HepG2 (cell line): Measurements from ENCODE around the gene ENSA. TPM values are rescaled to one million over a fixed set of nuclear protein-coding genes. Genes with fewer than 3 reads are reported as not detected.
A peak's percentile ranks its signal among the peaks of the same experiment; 100 is the strongest.

Experiments used
- HNF4A ChIP-seq: sonication (generic); formaldehyde crosslinking; IDR thresholded peaks from 2 replicates; pipeline ENCODE4 v1.4.0; 2020; ENCODE audit warnings: missing genetic modification reagents
- MEF2D ChIP-seq: sonication (generic); formaldehyde crosslinking; IDR thresholded peaks from 2 replicates; pipeline ENCODE4 v1.5.1; 2020; ENCODE audit warnings: mild to moderate bottlenecking, missing genetic modification reagents
- PBX2 ChIP-seq: IDR thresholded peaks from 2 replicates; pipeline ENCODE4 v1.6.1; 2016; ENCODE audit warnings: control low read depth
- ZFP41 ChIP-seq: sonication (generic); formaldehyde crosslinking; IDR thresholded peaks from 2 replicates; pipeline ENCODE4 v1.4.0; 2020; ENCODE audit warnings: mild to moderate bottlenecking, missing genetic modification reagents, borderline replicate concordance
- ZNF10 ChIP-seq: sonication (generic); formaldehyde crosslinking; IDR thresholded peaks from 2 replicates; pipeline ENCODE4 v1.4.0; 2020; ENCODE audit warnings: mild to moderate bottlenecking, low read depth, missing genetic modification reagents, borderline replicate concordance
- ZNF276 ChIP-seq: sonication (generic); formaldehyde crosslinking; IDR thresholded peaks from 2 replicates; pipeline ENCODE4 v1.4.0; 2020; ENCODE audit warnings: mild to moderate bottlenecking, low read depth, missing genetic modification reagents
- ZNF329 ChIP-seq: sonication (generic); formaldehyde crosslinking; IDR thresholded peaks from 2 replicates; pipeline ENCODE4 v1.9.0; 2021; ENCODE audit warnings: low read depth, mild to moderate bottlenecking, missing genetic modification reagents
- ZNF44 ChIP-seq: sonication (generic); formaldehyde crosslinking; IDR thresholded peaks from 2 replicates; pipeline ENCODE4 v1.5.1; 2020; ENCODE audit warnings: mild to moderate bottlenecking, missing genetic modification reagents
- ZNF709 ChIP-seq: sonication (generic); formaldehyde crosslinking; IDR thresholded peaks from 2 replicates; pipeline ENCODE4 v1.5.0; 2020; ENCODE audit warnings: mild to moderate bottlenecking, missing genetic modification reagents
- ZNF747 ChIP-seq: sonication (generic); formaldehyde crosslinking; IDR thresholded peaks from 2 replicates; pipeline ENCODE4 v1.8.1; 2023; ENCODE audit warnings: missing genetic modification reagents, mild to moderate bottlenecking, borderline replicate concordance
- ZNF776 ChIP-seq: sonication (generic); formaldehyde crosslinking; IDR thresholded peaks from 2 replicates; pipeline ENCODE4 v1.4.0; 2020; ENCODE audit warnings: mild to moderate bottlenecking, missing genetic modification reagents
- ZNF780A ChIP-seq: sonication (generic); formaldehyde crosslinking; IDR thresholded peaks from 2 replicates; pipeline ENCODE4 v1.8.0; 2022; ENCODE audit warnings: mild to moderate bottlenecking, missing genetic modification reagents, moderate library complexity
- ZNF883 ChIP-seq: sonication (generic); formaldehyde crosslinking; IDR thresholded peaks from 2 replicates; pipeline ENCODE4 v1.5.1; 2020; ENCODE audit warnings: mild to moderate bottlenecking, missing genetic modification reagents; ENCODE audit errors: not compliant biosample characterization
- polyA plus RNA-seq, 8 experiments: library from polyadenylated mRNA; depleted of rRNA in 3 of 8; stranded (reverse) in 7 of 8; unstranded in 1 of 8; fragments of >200 nt; fragmentation: Illumina TruSeq in 4 of 8; extraction: Trizol in 4 of 8; gene quantifications; 2 replicates each; pipeline versions ENCODE4 v1.2.1 to v1.2.3, GENCODE V29; 2011 to 2016; ENCODE audit warnings: low read depth in 4 of 8, missing spikeins in 1 of 8, mixed read lengths in 1 of 8; ENCODE audit not compliant: insufficient read depth in 1 of 8
- total RNA-seq, 5 experiments: library from RNA; depleted of rRNA; stranded (reverse); fragments of >200 nt; fragmentation: Illumina TruSeq; extraction: Trizol; gene quantifications; 2 replicates each; pipeline ENCODE4 v1.2.3, GENCODE V29; 2016; ENCODE audit warnings: low read depth in 1 of 5
- TF ChIP-seq, protein P1 (sequence below), 2 experiments: fragments of 450-650 bp in 1 of 2; sonication (generic) in 1 of 2; formaldehyde crosslinking in 1 of 2; IDR thresholded peaks; 2 replicates each; pipeline versions ENCODE4 v1.6.1 to v1.8.0; 2016 to 2022; ENCODE audit warnings: antibody characterized with exemption in 1 of 2, mild to moderate bottlenecking in 1 of 2, missing genetic modification reagents in 1 of 2

ENSA gene
- total and polyA plus RNA-seq, 2 of the 13 experiments (the other 11 are each of a cell fraction or from before 2014, with no cell fraction given): 54.5 to 111 TPM

DNA sequence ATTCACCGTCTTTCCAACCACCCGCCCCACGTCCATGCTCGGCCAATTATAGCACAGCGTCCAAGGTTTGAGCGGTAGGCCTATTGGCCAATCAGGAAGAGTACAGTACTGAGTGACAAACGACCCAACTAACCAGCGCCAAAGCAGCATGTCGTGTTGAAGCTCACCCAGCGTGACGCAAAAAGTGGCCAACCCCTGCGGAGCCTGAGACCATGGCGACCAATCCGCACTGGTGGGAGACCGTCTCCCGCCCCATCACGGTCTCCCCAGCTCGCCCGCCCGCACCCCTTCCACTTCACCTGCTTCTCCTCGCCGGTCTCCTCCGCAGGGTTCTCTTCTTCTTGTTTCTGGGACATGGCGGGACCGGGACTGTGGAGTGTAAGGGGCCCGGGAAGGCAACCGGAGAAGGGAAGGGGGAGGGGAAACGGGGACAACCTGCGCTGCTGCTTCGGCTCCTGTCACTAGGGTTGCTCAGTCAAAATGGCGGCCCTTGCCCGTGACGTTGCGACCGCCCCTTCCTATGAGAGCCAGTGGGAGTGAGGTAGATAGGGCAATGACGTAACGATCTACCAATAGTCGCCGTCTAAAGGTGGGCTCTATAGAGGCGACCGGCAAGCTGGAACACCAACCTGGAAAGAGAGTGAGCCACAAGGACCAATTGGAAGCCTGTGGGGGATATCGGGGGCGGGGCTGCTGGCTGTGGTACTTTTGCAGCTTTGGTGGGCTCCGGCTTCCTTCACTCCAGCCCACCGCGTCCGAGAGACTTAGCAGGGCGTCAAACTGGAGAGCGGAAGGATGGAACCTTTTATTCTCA, at the start of gene ENSA (continued):
- TF ChIP-seq, protein P1, sequence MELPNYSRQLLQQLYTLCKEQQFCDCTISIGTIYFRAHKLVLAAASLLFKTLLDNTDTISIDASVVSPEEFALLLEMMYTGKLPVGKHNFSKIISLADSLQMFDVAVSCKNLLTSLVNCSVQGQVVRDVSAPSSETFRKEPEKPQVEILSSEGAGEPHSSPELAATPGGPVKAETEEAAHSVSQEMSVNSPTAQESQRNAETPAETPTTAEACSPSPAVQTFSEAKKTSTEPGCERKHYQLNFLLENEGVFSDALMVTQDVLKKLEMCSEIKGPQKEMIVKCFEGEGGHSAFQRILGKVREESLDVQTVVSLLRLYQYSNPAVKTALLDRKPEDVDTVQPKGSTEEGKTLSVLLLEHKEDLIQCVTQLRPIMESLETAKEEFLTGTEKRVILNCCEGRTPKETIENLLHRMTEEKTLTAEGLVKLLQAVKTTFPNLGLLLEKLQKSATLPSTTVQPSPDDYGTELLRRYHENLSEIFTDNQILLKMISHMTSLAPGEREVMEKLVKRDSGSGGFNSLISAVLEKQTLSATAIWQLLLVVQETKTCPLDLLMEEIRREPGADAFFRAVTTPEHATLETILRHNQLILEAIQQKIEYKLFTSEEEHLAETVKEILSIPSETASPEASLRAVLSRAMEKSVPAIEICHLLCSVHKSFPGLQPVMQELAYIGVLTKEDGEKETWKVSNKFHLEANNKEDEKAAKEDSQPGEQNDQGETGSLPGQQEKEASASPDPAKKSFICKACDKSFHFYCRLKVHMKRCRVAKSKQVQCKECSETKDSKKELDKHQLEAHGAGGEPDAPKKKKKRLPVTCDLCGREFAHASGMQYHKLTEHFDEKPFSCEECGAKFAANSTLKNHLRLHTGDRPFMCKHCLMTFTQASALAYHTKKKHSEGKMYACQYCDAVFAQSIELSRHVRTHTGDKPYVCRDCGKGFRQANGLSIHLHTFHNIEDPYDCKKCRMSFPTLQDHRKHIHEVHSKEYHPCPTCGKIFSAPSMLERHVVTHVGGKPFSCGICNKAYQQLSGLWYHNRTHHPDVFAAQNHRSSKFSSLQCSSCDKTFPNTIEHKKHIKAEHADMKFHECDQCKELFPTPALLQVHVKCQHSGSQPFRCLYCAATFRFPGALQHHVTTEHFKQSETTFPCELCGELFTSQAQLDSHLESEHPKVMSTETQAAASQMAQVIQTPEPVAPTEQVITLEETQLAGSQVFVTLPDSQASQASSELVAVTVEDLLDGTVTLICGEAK (IDR thresholded peaks at IDR 0.05): no peak
- TF ChIP-seq, protein P1 (CRISPR knock-in tag; IDR thresholded peaks at IDR 0.05): peak; percentile 65
- 0 out of 2 replicates have a peak, but pooled peaks have one; percentile 36 for TF ChIP-seq ZNF776 (CRISPR knock-in tag)
- no peak for TF ChIP-seq ZFP41 (CRISPR knock-in tag)
- TF ChIP-seq ZNF709 (CRISPR knock-in tag): no peak; the same call in 1 of the 2 replicates
- no peak for TF ChIP-seq ZNF780A (CRISPR knock-in tag)
- TF ChIP-seq ZNF10 (CRISPR knock-in tag): no peak
- TF ChIP-seq ZNF276 (CRISPR knock-in tag): no peak
- peak; percentile 78 for TF ChIP-seq ZNF747
- TF ChIP-seq ZNF329: no peak; the same call in 1 of the 2 replicates
- no peak for TF ChIP-seq HNF4A (CRISPR knock-in tag)
- no peak for TF ChIP-seq ZNF44
- TF ChIP-seq PBX2: peak; percentile 99
- TF ChIP-seq ZNF883 (CRISPR knock-in tag): peak; percentile 77
- no peak; the same call in 1 of the 2 replicates for TF ChIP-seq MEF2D (CRISPR knock-in tag)
